K562 (cell line): ENCODE data around the gene ATXN7L1. TPM values are rescaled to one million over a fixed set of nuclear protein-coding genes. Genes with fewer than 3 reads are reported as not detected.

Source experiments
- ATAC-seq: fragments of 200-7000 bp; cut with Tn5 transposase; 3 replicates; pipeline ENCODE4 v1.9.1; 2020; ENCODE audit warnings: moderate library complexity
- BruUV-seq: library from RNA; stranded (reverse); fragments of 400-500 nt; replicated peaks from 2 replicates; lab custom pipeline; 2021; lab: Mats Ljungman, UMichigan
- CTCF ChIA-PET: fragments of 300-600 bp; formaldehyde crosslinking; extraction: SDS; loops from one replicate; lab custom pipeline; 2021; ENCODE audit warnings: low intra/inter-chr PET ratio; lab: Yijun Ruan, JAX
- POLR2A ChIA-PET: fragments of 300-600, 350-650 bp; sonication (Branson Sonifier 250); formaldehyde crosslinking; extraction: SDS; loops from one replicate; lab custom pipeline; 2021; ENCODE audit warnings: antibody characterized with exemption, inconsistent platforms; lab: Yijun Ruan, JAX
- DNase-seq, 4 experiments: peaks; one replicate each; pipeline versions ENCODE4 v3.0.0 to v3.0.0-alpha.2; 2011 to 2018; ENCODE audit warnings: low spot score in 3 of 4, mixed read lengths in 3 of 4; ENCODE audit errors: extremely low read depth in 1 of 4
- FAIRE-seq: peaks from 2 replicates; lab custom pipeline; 2011; peaks lifted over from hg19 to GRCh38; lab: Jason Lieb, UNC
- H2AFZ ChIP-seq: 2 replicates; pipeline ENCODE4 v1.6.0; 2011; ENCODE audit warnings: low read depth, low read length, control low read depth, inconsistent platforms
- H3K27ac ChIP-seq: fragments of 200-600 bp; 3 replicates; pipeline ENCODE4 v1.8.0; 2011; ENCODE audit warnings: low read depth, mild to moderate bottlenecking, control low read depth, inconsistent platforms, low read length, moderate library complexity, mixed read lengths; ENCODE audit errors: extremely low read depth
- H3K27me3 ChIP-seq, 2 experiments: fragments of 300-600 bp in 1 of 2; 2 replicates in 1 of 2; 3 replicates in 1 of 2; pipeline versions ENCODE4 v1.6.0 to v1.8.0; 2011; ENCODE audit warnings: inconsistent platforms in 2 of 2, low read length in 2 of 2, mild to moderate bottlenecking in 1 of 2, mixed read lengths in 1 of 2, moderate library complexity in 1 of 2; ENCODE audit not compliant: control insufficient read depth in 2 of 2, insufficient read depth in 2 of 2
- H3K36me3 ChIP-seq: fragments of 300-600 bp; 3 replicates; pipeline ENCODE4 v1.8.0; 2011; ENCODE audit warnings: mild to moderate bottlenecking, low read length, inconsistent platforms; ENCODE audit not compliant: control insufficient read depth, insufficient read depth
- H3K4me1 ChIP-seq, 2 experiments: fragments of 200-600 bp in 1 of 2; replicated peaks in 1 of 2; 2 replicates in 1 of 2; 3 replicates in 1 of 2; pipeline versions ENCODE4 v1.5.1 to v1.8.0; 2011; ENCODE audit warnings: inconsistent platforms in 2 of 2, low read length in 2 of 2, mild to moderate bottlenecking in 1 of 2, mixed read lengths in 1 of 2, moderate library complexity in 1 of 2; ENCODE audit not compliant: control insufficient read depth in 2 of 2, insufficient read depth in 2 of 2
- H3K4me2 ChIP-seq: 2 replicates; pipeline ENCODE4 v1.6.1; 2011; ENCODE audit warnings: low read length, control low read depth, inconsistent platforms, mixed read lengths; ENCODE audit not compliant: insufficient read depth
- H3K4me3 ChIP-seq: fragments of 200-600 bp; sonication (generic), shearing (Covaris generic); 2 replicates; pipeline ENCODE4 v1.5.1; 2016; ENCODE audit warnings: control low read depth, inconsistent platforms
- H3K79me2 ChIP-seq: fragments of 200-600 bp; 3 replicates; pipeline ENCODE4 v1.8.0; 2011; ENCODE audit warnings: low read length, inconsistent platforms; ENCODE audit not compliant: control insufficient read depth, insufficient read depth
- H3K9ac ChIP-seq, 2 experiments: 2 replicates each; pipeline versions ENCODE4 v1.6.0 to v1.6.1; 2011; ENCODE audit warnings: low read depth in 2 of 2, low read length in 2 of 2, control low read depth in 1 of 2, inconsistent platforms in 1 of 2, mild to moderate bottlenecking in 1 of 2, mixed read lengths in 1 of 2; ENCODE audit not compliant: insufficient read depth in 1 of 2
- H3K9me1 ChIP-seq: one replicate; pipeline ENCODE4 v1.6.0; 2011; ENCODE audit warnings: inconsistent platforms, mild to moderate bottlenecking, low read length, moderate library complexity; ENCODE audit not compliant: control insufficient read depth, insufficient read depth
- H3K9me3 ChIP-seq: replicated peaks from 2 replicates; pipeline ENCODE4 v1.5.1; 2011; ENCODE audit warnings: low read depth, low read length, inconsistent platforms; ENCODE audit not compliant: control insufficient read depth, insufficient read depth
- H4K20me1 ChIP-seq: replicated peaks from 2 replicates; pipeline ENCODE4 v1.6.1; 2011; ENCODE audit warnings: low read length, inconsistent platforms, mixed read lengths; ENCODE audit not compliant: control insufficient read depth, insufficient read depth
- FIP1L1 ChIP-seq: fragments of 200-400 bp; formaldehyde crosslinking; IDR thresholded peaks from 2 replicates; pipeline ENCODE4 v1.6.1; 2018; ENCODE audit warnings: mild to moderate bottlenecking, low read depth, low read length; ENCODE audit not compliant: poor library complexity, severe bottlenecking
- HDAC8 ChIP-seq: fragments of 450-650 bp; IDR thresholded peaks from 2 replicates; pipeline ENCODE4 v1.6.1; 2016; ENCODE audit warnings: mild to moderate bottlenecking, missing genetic modification characterization, moderate library complexity, missing compliant biosample characterization
- MAZ ChIP-seq, 2 experiments: fragments of 450-650 bp in 1 of 2; sonication (generic) in 1 of 2; formaldehyde crosslinking; IDR thresholded peaks in 1 of 2; conservative IDR thresholded peaks in 1 of 2; 2 replicates each; pipeline versions ENCODE4 v1.4.0 to v1.5.0; 2020; ENCODE audit warnings: mild to moderate bottlenecking in 1 of 2, missing genetic modification reagents in 1 of 2
- NELFE ChIP-seq: IDR thresholded peaks from 2 replicates; pipeline ENCODE4 v1.6.1; 2011; ENCODE audit warnings: mild to moderate bottlenecking; ENCODE audit not compliant: insufficient read depth, insufficient read length
- NFIC ChIP-seq: fragments of 450-650 bp; IDR thresholded peaks from 2 replicates; pipeline ENCODE4 v1.6.1; 2017; ENCODE audit warnings: mild to moderate bottlenecking, inconsistent platforms
- NRF1 ChIP-seq, 2 experiments: fragments of 450-650 bp; IDR thresholded peaks in 1 of 2; conservative IDR thresholded peaks in 1 of 2; 2 replicates each; pipeline ENCODE4 v1.6.1; 2014; ENCODE audit warnings: mild to moderate bottlenecking in 2 of 2
- PHB2 ChIP-seq: fragments of 450-650 bp; IDR thresholded peaks from 2 replicates; pipeline ENCODE4 v1.6.1; 2017; ENCODE audit warnings: low read depth
- TAL1 ChIP-seq: fragments of 450-650 bp; IDR thresholded peaks from 2 replicates; pipeline ENCODE4 v1.6.1; 2016; ENCODE audit warnings: mild to moderate bottlenecking
- ZNF79 ChIP-seq: fragments of 250-450 bp; sonication (Bioruptor Pico); IDR thresholded peaks from 2 replicates; pipeline ENCODE4 v1.4.0; 2020; ENCODE audit warnings: low read depth, mild to moderate bottlenecking, moderate library complexity
- WGBS: fragments of 100-300 bp; shearing (Covaris generic); methylation state at CpG from one replicate; pipeline ENCODE4 v1.1.6; 2016; ENCODE audit warnings: low coverage, mixed read lengths; ENCODE audit not compliant: insufficient coverage; ENCODE audit errors: missing lambda C conversion rate; 5-methylcytosine and 5-hydroxymethylcytosine counted together
- in situ Hi-C: fragments of 300-500 bp; cut with MboI; formaldehyde crosslinking; loops from 4 replicates; pipeline ENCODE4 v1.15.0; 2018; ENCODE audit warnings: inconsistent platforms, mixed read lengths
- intact Hi-C: fragments of 100-400 bp; cut with micrococcal nuclease; formaldehyde crosslinking; loops from 2 replicates; pipeline ENCODE4 v1.14.2; 2022
- polyA plus RNA-seq, 8 experiments: library from polyadenylated mRNA; depleted of rRNA in 4 of 8; stranded (reverse) in 5 of 8; unstranded in 3 of 8; fragments of >200 nt; fragmentation: Nextera tagmentation in 2 of 8; fragmentation: Illumina TruSeq in 1 of 8; extraction: Ambion mirVana in 2 of 8; extraction: Trizol in 1 of 8; gene quantifications; 2 replicates each; pipeline versions ENCODE4 v1.2.1 to v1.2.3, GENCODE V29; 2011 to 2014; ENCODE audit warnings: inconsistent platforms in 1 of 8, missing spikeins in 1 of 8
- total RNA-seq, 7 experiments: library from RNA; depleted of rRNA in 6 of 7; stranded (reverse); fragments of >200 nt in 6 of 7; fragmentation: Illumina TruSeq in 2 of 7; extraction: Trizol in 2 of 7; gene quantifications; 2 replicates each; pipeline versions ENCODE4 v1.2.1 to v1.2.3, GENCODE V29; 2011 to 2021; ENCODE audit warnings: low replicate concordance in 1 of 7
- TF ChIP-seq, protein P1 (sequence below): fragments of 450-650 bp; IDR thresholded peaks from 2 replicates; pipeline ENCODE4 v1.6.1; 2016; ENCODE audit warnings: missing biosample characterization, missing genetic modification characterization
- TF ChIP-seq, protein P2 (sequence below), 2 experiments: fragments of 450-650 bp in 1 of 2; sonication (generic) in 1 of 2; formaldehyde crosslinking in 1 of 2; IDR thresholded peaks; 2 replicates each; pipeline versions ENCODE4 v1.7.1 to v1.9.0; 2016 to 2022; ENCODE audit warnings: inconsistent platforms in 1 of 2, mild to moderate bottlenecking in 1 of 2, missing genetic modification reagents in 1 of 2

ATXN7L1 gene
- total and polyA plus RNA-seq, 9 of the 15 experiments (the other 6 are each of a cell fraction or from before 2014, with no cell fraction given) = 6.6 to 13.7 (median 10.7) TPM

GRCh38 chr7:105585850-105586500, 290.4 kb downstream of the ATXN7L1 start:
- peak in 1 of 4 experiments; percentile 64 for DNase-seq
- CTCF ChIA-PET = no interaction called here
- 25% methylated on average over 2 of the region's 2 CpGs for WGBS
- Histone ChIP-seq H3K4me3 (no peak overlapping the region), H3K4me2 (0 out of 2 replicates have a peak overlapping the region, but pooled peaks have one; percentile 4), H4K20me1 (no peaks in the 10 kb centered on the region), H3K9me3 (peaks cover 13% of the 10 kb centered on the region; the same call in 1 of the 2 replicates), H3K4me1 (peaks cover 3 to 13% of the 10 kb centered on the region in 2 experiments; a peak in 4 of 5 replicates), H3K27me3 (no peaks in the 10 kb centered on the region), H2AFZ (peak overlapping the region; percentile 18), H3K9me1 (no peaks in the 10 kb centered on the region), H3K36me3 (no peaks in the 10 kb centered on the region; the same call in 2 of the 3 replicates), H3K27ac (peak overlapping the region; percentile 31; the same call in 2 of the 3 replicates), H3K9ac (peak overlapping the region; percentile 1 to 15; a peak in 3 of 4 replicates), H3K79me2 (no peaks in the 10 kb centered on the region)
- POLR2A ChIA-PET = interaction anchor here (0.5 to 1.6 kb wide), 7 partner anchors 9 to 524 kb away, joined by 3 to 5 read pairs (median 3); no protein-coding TSS in a partner anchor
- BruUV-seq = no TSS peak
- ATAC-seq = peak; percentile 80
- peak; percentile 48 for FAIRE-seq
- in situ Hi-C loops = no loop called here
- intact Hi-C loops = loop anchor here (5.0 kb wide), 3 partner anchors 139 to 604 kb away; no protein-coding TSS in a partner anchor
- TF ChIP-seq NRF1 (conservative IDR thresholded peaks at IDR 0.05 in 1 of 2, IDR thresholded peaks at IDR 0.05 in 1 of 2) (no peak), TAL1 (peak; percentile 50; the same call in 1 of the 2 replicates), MAZ (CRISPR knock-in tag; conservative IDR thresholded peaks at IDR 0.05 in 1 of 2, IDR thresholded peaks at IDR 0.05 in 1 of 2) (peak; percentile 27 to 51; a peak in 2 of 4 replicates), ZNF79 (CRISPR knock-in tag) (no peak), FIP1L1 (no peak), NFIC (no peak), HDAC8 (tag) (no peak), NELFE (no peak), PHB2 (no peak)
- TF ChIP-seq, protein P1, sequence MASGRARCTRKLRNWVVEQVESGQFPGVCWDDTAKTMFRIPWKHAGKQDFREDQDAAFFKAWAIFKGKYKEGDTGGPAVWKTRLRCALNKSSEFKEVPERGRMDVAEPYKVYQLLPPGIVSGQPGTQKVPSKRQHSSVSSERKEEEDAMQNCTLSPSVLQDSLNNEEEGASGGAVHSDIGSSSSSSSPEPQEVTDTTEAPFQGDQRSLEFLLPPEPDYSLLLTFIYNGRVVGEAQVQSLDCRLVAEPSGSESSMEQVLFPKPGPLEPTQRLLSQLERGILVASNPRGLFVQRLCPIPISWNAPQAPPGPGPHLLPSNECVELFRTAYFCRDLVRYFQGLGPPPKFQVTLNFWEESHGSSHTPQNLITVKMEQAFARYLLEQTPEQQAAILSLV (tag) = no peak
- TF ChIP-seq, protein P2, sequence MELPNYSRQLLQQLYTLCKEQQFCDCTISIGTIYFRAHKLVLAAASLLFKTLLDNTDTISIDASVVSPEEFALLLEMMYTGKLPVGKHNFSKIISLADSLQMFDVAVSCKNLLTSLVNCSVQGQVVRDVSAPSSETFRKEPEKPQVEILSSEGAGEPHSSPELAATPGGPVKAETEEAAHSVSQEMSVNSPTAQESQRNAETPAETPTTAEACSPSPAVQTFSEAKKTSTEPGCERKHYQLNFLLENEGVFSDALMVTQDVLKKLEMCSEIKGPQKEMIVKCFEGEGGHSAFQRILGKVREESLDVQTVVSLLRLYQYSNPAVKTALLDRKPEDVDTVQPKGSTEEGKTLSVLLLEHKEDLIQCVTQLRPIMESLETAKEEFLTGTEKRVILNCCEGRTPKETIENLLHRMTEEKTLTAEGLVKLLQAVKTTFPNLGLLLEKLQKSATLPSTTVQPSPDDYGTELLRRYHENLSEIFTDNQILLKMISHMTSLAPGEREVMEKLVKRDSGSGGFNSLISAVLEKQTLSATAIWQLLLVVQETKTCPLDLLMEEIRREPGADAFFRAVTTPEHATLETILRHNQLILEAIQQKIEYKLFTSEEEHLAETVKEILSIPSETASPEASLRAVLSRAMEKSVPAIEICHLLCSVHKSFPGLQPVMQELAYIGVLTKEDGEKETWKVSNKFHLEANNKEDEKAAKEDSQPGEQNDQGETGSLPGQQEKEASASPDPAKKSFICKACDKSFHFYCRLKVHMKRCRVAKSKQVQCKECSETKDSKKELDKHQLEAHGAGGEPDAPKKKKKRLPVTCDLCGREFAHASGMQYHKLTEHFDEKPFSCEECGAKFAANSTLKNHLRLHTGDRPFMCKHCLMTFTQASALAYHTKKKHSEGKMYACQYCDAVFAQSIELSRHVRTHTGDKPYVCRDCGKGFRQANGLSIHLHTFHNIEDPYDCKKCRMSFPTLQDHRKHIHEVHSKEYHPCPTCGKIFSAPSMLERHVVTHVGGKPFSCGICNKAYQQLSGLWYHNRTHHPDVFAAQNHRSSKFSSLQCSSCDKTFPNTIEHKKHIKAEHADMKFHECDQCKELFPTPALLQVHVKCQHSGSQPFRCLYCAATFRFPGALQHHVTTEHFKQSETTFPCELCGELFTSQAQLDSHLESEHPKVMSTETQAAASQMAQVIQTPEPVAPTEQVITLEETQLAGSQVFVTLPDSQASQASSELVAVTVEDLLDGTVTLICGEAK (IDR thresholded peaks at IDR 0.05) = 0 out of 2 replicates have a peak, but pooled peaks have one; percentile 16
- TF ChIP-seq, protein P2 (CRISPR knock-in tag; IDR thresholded peaks at IDR 0.05) = no peak
